ENCODE results near the gene PTPN4. TPM values are rescaled to one million over a fixed set of nuclear protein-coding genes. Genes with fewer than 3 reads are reported as not detected.

The PTPN4 gene
- total and polyA plus RNA-seq, 2 of the 8 experiments (the other 6 are each of a cell fraction or from before 2014, with no cell fraction given), result 28.5 to 105 TPM

DNA sequence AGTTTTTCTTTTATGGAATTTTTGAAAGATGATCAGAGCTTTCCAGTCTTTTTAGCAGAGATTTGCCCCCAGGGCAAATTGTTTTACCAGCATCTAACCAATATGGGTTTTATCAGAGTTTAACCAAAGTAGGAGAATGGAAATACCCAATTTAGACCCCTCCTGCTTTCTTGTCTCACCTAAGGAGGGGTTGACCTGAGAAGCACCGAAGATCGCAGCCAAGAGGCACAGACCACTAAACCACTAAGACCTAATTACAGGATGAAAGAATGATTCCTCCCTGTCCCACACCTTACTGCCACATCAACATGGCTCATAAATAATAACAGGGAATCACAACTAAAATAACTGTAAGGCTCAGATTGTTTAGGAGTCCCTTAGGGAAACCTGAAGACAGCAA is 141.3 kb downstream of the PTPN4 start:
- H3K23ac ChIP-seq (ENCODE audit: insufficient read length), result no peak overlapping the region
- CTCF ChIA-PET (ENCODE audit: partially characterized antibody), result no interaction called here

More for the DNA sequence above, 141.3 kb downstream of the PTPN4 start:
- Histone ChIP-seq H3K79me2 (ENCODE audit: control insufficient read depth in 1 of 2, insufficient read depth in 2 of 2, low read length in 2 of 2) (no peaks in the 10 kb centered on the region), H3K79me1 (ENCODE audit: low read depth, low read length) (no peaks in the 10 kb centered on the region), H2AK5ac (ENCODE audit: low read depth, low read length) (no peak overlapping the region), H3K14ac (ENCODE audit: insufficient read length) (no peak overlapping the region), H2BK12ac (ENCODE audit: low read depth, low read length) (no peak overlapping the region), H2BK20ac (ENCODE audit: low read length) (no peak overlapping the region), H4K5ac (ENCODE audit: insufficient read length, low read depth, low read length) (no peak overlapping the region), H3K4ac (replicated peaks; ENCODE audit: insufficient read length, low read depth, low read length) (no peak overlapping the region), H2BK15ac (ENCODE audit: low read length) (no peak overlapping the region), H3K9me3 (ENCODE audit: insufficient read depth in 2 of 2, low read depth in 1 of 2, low read length in 1 of 2) (no peaks in the 10 kb centered on the region), H2BK5ac (ENCODE audit: low read depth, low read length) (no peak overlapping the region), H3K18ac (ENCODE audit: extremely low read depth, low read length) (no peak overlapping the region), H2AFZ (ENCODE audit: low read length) (no peak overlapping the region), H3K56ac (replicated peaks; ENCODE audit: insufficient read length, low read depth, low read length) (no peak overlapping the region), H3K27ac (ENCODE audit: low read depth, low read length) (no peak overlapping the region), H4K91ac (replicated peaks; ENCODE audit: insufficient read length, low read length) (no peak overlapping the region), H3K4me3 (ENCODE audit: extremely low read depth in 1 of 4, insufficient read depth in 2 of 4, low read depth in 3 of 4, low read length in 4 of 4) (no peak overlapping the region), H2BK120ac (replicated peaks; ENCODE audit: low read depth, low read length) (no peak overlapping the region), H3K4me1 (replicated peaks in 1 of 4; ENCODE audit: control insufficient read depth in 3 of 4, insufficient read depth in 4 of 4, low read length in 3 of 4) (no peaks in the 10 kb centered on the region; a peak in 2 of 7 replicates), H3K23me2 (ENCODE audit: low read depth, low read length) (no peaks in the 10 kb centered on the region), H4K20me1 (replicated peaks in 1 of 2; ENCODE audit: control insufficient read depth in 1 of 2, insufficient read depth in 2 of 2, low read length in 2 of 2) (peaks cover 0 to 3% of the 10 kb centered on the region in 2 experiments), H3K9ac (replicated peaks in 1 of 4; ENCODE audit: extremely low read depth in 1 of 4, low read depth in 3 of 4, low read length in 3 of 4) (no peak overlapping the region), H4K8ac (ENCODE audit: extremely low read depth, insufficient read depth, low read length) (no peak overlapping the region), H3K27me3 (replicated peaks in 1 of 4; ENCODE audit: control insufficient read depth in 3 of 4, extremely low read depth in 1 of 4, insufficient read depth in 3 of 4, low read length in 3 of 4) (no peaks in the 10 kb centered on the region), H3K36me3 (ENCODE audit: control insufficient read depth in 2 of 4, insufficient read depth in 4 of 4, low read length in 3 of 4) (peaks cover 13 to 32% (median 22%) of the 10 kb centered on the region in 4 experiments), H3K4me2 (ENCODE audit: insufficient read depth in 1 of 2, low read depth in 2 of 2, low read length in 2 of 2) (no peak overlapping the region)
- DNase-seq (ENCODE audit: low read depth in 1 of 2, low spot score in 2 of 2), result no peak
- POLR2A ChIA-PET (ENCODE audit: partially characterized antibody), result no interaction called here
- WGBS, 2 experiments (ENCODE audit: extremely low coverage in 1 of 2, insufficient coverage in 1 of 2, insufficient read length in 1 of 2, insufficient replicate concordance in 2 of 2, low coverage in 1 of 2, low lambda C conversion rate in 2 of 2, missing lambda C conversion rate in 1 of 2), result 93% methylated on average over 2 of the region's 2 CpGs; no CpG with 5 or more reads in 1 of the 2 experiments
- TF ChIP-seq CREB1 (IDR thresholded peaks at IDR 0.05) (no peak), CHD1 (IDR thresholded peaks at IDR 0.05; ENCODE audit: low read depth, low read length) (no peak), SIX5 (IDR thresholded peaks at IDR 0.05; ENCODE audit: low read depth, low read length) (no peak), TAF1 (IDR thresholded peaks at IDR 0.05; ENCODE audit: low read depth, low read length) (no peak), SP4 (IDR thresholded peaks at IDR 0.05; ENCODE audit: low read length) (no peak), KDM1A (IDR thresholded peaks at IDR 0.05; ENCODE audit: borderline replicate concordance, low read length) (no peak), EGR1 (IDR thresholded peaks at IDR 0.05; ENCODE audit: borderline replicate concordance, low read depth, low read length) (no peak), GTF2F1 (IDR thresholded peaks at IDR 0.05; ENCODE audit: borderline replicate concordance, low read depth, low read length) (no peak), TCF12 (IDR thresholded peaks at IDR 0.05; ENCODE audit: low read depth, low read length) (no peak), ASH2L (IDR thresholded peaks at IDR 0.05; ENCODE audit: low read length) (no peak), CTBP2 (IDR thresholded peaks at IDR 0.05; ENCODE audit: borderline replicate concordance, insufficient read depth, insufficient read length, low read length) (no peak), SIRT6 (IDR thresholded peaks at IDR 0.05; ENCODE audit: low read length) (no peak), RAD21 (IDR thresholded peaks at IDR 0.05 in 1 of 2, conservative IDR thresholded peaks at IDR 0.05 in 1 of 2; ENCODE audit: low read depth in 2 of 2, low read length in 2 of 2) (no peak), RXRA (IDR thresholded peaks at IDR 0.05; ENCODE audit: insufficient read depth, low read depth, low read length) (no peak), KDM4A (IDR thresholded peaks at IDR 0.05; ENCODE audit: low read depth, low read length, severe bottlenecking) (no peak), EP300 (IDR thresholded peaks at IDR 0.05; ENCODE audit: borderline replicate concordance in 1 of 2, low read depth in 2 of 2, low read length in 2 of 2) (no peak)
- no peak for FAIRE-seq

All from H1 (cell line).